Measurements from ENCODE around the gene PAX9. TPM values are rescaled to one million over a fixed set of nuclear protein-coding genes. Genes with fewer than 3 reads are reported as not detected.

PAX9 gene
- total RNA-seq, 1 donor from 2014 or later = not detected

GRCh38 chr14:36716614-36717184, 55.0 kb downstream of the PAX9 start:
- intact Hi-C loops (cut with DNase I) = no loop called here
- no peak for ATAC-seq (ENCODE audit: poor library complexity)
- DNase-seq = no peak

GRCh38 chr14:36717363-36717762, 55.7 kb downstream of the PAX9 start:
- ATAC-seq (ENCODE audit: poor library complexity) = no peak
- intact Hi-C loops (cut with DNase I) = no loop called here
- DNase-seq = no peak

- DNase-seq = no peak
- no peak for ATAC-seq (ENCODE audit: poor library complexity)
- intact Hi-C loops (cut with DNase I) = no loop called here
Observed at GRCh38 chr14:36718216-36718615, 56.6 kb downstream of the PAX9 start.

- intact Hi-C loops (cut with DNase I) = no loop called here
- ATAC-seq (ENCODE audit: poor library complexity) = no peak
- DNase-seq = peak; percentile 28
Observed at GRCh38 chr14:36719823-36720222, 58.2 kb downstream of the PAX9 start.

- DNase-seq (no peak), ATAC-seq (ENCODE audit: poor library complexity) (no peak)
- intact Hi-C loops (cut with DNase I) = no loop called here
Observed at GRCh38 chr14:36720657-36721056, 59.0 kb downstream of the PAX9 start.

GRCh38 chr14:36721877-36722276, 60.2 kb downstream of the PAX9 start:
- ATAC-seq (ENCODE audit: poor library complexity) = no peak
- no peak for DNase-seq
- intact Hi-C loops (cut with DNase I) = no loop called here

GRCh38 chr14:36723530-36723929, 61.9 kb downstream of the PAX9 start:
- DNase-seq = no peak
- intact Hi-C loops (cut with DNase I) = no loop called here
- ATAC-seq (ENCODE audit: poor library complexity) = no peak

GRCh38 chr14:36724162-36724561, 62.5 kb downstream of the PAX9 start:
- no peak for ATAC-seq (ENCODE audit: poor library complexity)

GRCh38 chr14:36726128-36726527, 64.5 kb downstream of the PAX9 start:
- intact Hi-C loops (cut with DNase I) = no loop called here

More at GRCh38 chr14:36724162-36724561, 62.5 kb downstream of the PAX9 start:
- no peak for DNase-seq
- intact Hi-C loops (cut with DNase I) = no loop called here

More at GRCh38 chr14:36726128-36726527, 64.5 kb downstream of the PAX9 start:
- ATAC-seq (ENCODE audit: poor library complexity) (no peak), DNase-seq (no peak)

Other genes starting within 250 kb of the PAX9 start
- gene NKX2-1, start 141.6 kb upstream of the PAX9 start, total RNA-seq = not detected
- gene NKX2-8, start 79.2 kb upstream of the PAX9 start, total RNA-seq = not detected